GM19328 (cell line): ENCODE results near the gene VAMP1.
"Not testable (repeated sequence)": the region's sequence is repeated elsewhere in the genome, so short reads cannot be mapped to it uniquely, and the experiment has no call there.

ENCODE experiments used
- ATAC-seq: cut with Tn5 transposase; IDR thresholded peaks from one replicate; pipeline ENCODE4 v1.9.1; 2021; ENCODE audit warnings: mild to moderate bottlenecking, moderate library complexity; ENCODE audit not compliant: unreplicated experiment

Gene VAMP1

GRCh38 chr12:6469609-6470374 lies 685 bp downstream of the VAMP1 start:
- no peak for ATAC-seq

GRCh38 chr12:6469092-6469491 lies 1.4 kb downstream of the VAMP1 start:
- ATAC-seq: no peak

- ATAC-seq: no peak
These were observed 2.2 kb downstream of the VAMP1 start for GRCh38 chr12:6468283-6468575.

GRCh38 chr12:6467571-6468282 lies 2.8 kb downstream of the VAMP1 start:
- ATAC-seq: not testable (repeated sequence)

GRCh38 chr12:6466751-6467150 lies 3.7 kb downstream of the VAMP1 start:
- not testable (repeated sequence) for ATAC-seq

GRCh38 chr12:6466184-6466573 lies 4.3 kb downstream of the VAMP1 start:
- ATAC-seq: no peak

- ATAC-seq: no peak
These were observed 4.9 kb downstream of the VAMP1 start for GRCh38 chr12:6465467-6466183.

- ATAC-seq: no peak
These were observed 5.9 kb downstream of the VAMP1 start for GRCh38 chr12:6464531-6464930.

GRCh38 chr12:6463858-6464257 lies 6.6 kb downstream of the VAMP1 start:
- no peak for ATAC-seq

GRCh38 chr12:6463216-6463615 lies 7.3 kb downstream of the VAMP1 start:
- ATAC-seq: no peak

GRCh38 chr12:6462234-6462995 lies 8.1 kb downstream of the VAMP1 start:
- no peak for ATAC-seq

- ATAC-seq: no peak
These were observed 8.9 kb downstream of the VAMP1 start for GRCh38 chr12:6461401-6462233.

- ATAC-seq: no peak
These were observed 9.6 kb downstream of the VAMP1 start for GRCh38 chr12:6460751-6461371.

GRCh38 chr12:6459004-6459337 lies 11.5 kb downstream of the VAMP1 start:
- ATAC-seq: no peak

GRCh38 chr12:6458281-6459003 lies 12.0 kb downstream of the VAMP1 start:
- no peak for ATAC-seq

- ATAC-seq: no peak
These were observed 13.1 kb downstream of the VAMP1 start for GRCh38 chr12:6457220-6457945.

GRCh38 chr12:6452944-6453630 lies 17.4 kb downstream of the VAMP1 start:
- ATAC-seq: no peak
